VCaP (cell line): Measurements from ENCODE around the gene TTLL3.
"Not testable (repeated sequence)": the region's sequence is repeated elsewhere in the genome, so short reads cannot be mapped to it uniquely, and the experiment has no call there.

Experiments
- H3K27ac ChIP-seq: fragments of 450-650 bp; 2 replicates; pipeline ENCODE4 v1.5.1; 2017
- CTCF ChIP-seq: fragments of 450-650 bp; conservative IDR thresholded peaks from 2 replicates; pipeline ENCODE4 v1.5.1; 2017; ENCODE audit warnings: mild to moderate bottlenecking, moderate library complexity

The TTLL3 gene

DNA sequence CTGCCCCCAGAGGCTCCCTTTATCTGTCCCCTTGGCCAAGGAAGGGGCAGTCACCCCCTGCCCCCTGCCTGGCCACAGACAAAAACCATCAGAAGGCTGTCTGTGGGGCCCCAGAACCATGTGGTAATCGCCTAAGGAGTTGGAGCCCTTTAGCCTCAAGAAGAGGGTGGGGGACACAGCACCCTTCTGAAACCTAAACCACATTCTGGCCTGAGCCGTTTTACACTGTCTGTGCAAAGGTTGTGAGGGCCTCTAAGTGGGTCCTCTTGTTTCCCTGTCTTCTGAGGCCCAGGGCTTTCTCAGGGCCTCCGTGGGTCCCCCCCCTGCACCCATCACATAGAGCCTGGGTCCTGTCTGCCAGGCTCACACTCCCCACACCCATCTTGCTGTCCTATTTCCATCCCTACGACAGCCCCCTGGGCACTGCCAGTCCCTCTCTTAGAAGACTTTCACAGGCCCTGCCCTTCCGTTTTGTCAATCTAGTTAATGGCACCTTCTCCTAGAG lies 51.6 kb downstream of the TTLL3 start:
- no peak for TF ChIP-seq CTCF
- no peak overlapping the region for H3K27ac ChIP-seq

GRCh38 chr3:9862391-9863057 lies 52.5 kb downstream of the TTLL3 start:
- peak overlapping the region; percentile 33; the same call in 1 of the 2 replicates for H3K27ac ChIP-seq
- TF ChIP-seq CTCF = peak; percentile 63

DNA sequence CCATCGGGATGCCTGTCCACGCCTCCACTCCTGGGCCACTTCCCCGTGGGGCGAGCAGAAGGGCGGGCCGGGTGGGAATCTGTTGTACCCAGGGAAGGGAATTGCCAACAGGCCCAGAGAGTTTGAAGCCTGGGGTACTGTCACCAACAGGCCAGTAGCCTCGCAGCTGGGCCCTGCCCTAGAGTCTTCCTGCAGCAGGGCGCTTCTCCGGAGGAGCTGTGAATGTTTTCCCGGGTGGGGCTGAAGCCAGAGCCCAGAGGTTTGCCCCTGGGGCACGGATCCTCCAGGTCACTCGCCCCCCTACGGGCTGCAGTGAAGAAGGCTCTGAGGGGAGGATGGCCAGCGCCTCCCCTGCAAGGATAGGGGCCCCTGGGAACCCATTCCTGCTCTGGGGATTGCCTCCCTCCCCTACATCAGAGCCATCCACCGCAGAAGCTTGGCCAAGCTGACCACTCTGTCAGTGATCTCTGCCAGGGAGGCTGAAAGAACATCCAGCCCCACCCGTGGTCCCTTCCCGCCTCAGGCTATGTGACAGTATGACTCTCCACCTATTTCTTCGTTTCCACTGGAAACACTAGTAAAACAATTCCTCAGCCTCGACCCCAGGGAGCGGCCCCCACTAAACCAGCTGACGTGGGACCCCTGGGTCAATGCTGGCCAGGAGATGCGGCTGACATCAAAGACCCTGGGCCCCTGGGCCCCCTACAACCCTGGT lies 53.2 kb downstream of the TTLL3 start:
- H3K27ac ChIP-seq = peak overlapping the region; percentile 33; the same call in 1 of the 2 replicates
- TF ChIP-seq CTCF = no peak

DNA sequence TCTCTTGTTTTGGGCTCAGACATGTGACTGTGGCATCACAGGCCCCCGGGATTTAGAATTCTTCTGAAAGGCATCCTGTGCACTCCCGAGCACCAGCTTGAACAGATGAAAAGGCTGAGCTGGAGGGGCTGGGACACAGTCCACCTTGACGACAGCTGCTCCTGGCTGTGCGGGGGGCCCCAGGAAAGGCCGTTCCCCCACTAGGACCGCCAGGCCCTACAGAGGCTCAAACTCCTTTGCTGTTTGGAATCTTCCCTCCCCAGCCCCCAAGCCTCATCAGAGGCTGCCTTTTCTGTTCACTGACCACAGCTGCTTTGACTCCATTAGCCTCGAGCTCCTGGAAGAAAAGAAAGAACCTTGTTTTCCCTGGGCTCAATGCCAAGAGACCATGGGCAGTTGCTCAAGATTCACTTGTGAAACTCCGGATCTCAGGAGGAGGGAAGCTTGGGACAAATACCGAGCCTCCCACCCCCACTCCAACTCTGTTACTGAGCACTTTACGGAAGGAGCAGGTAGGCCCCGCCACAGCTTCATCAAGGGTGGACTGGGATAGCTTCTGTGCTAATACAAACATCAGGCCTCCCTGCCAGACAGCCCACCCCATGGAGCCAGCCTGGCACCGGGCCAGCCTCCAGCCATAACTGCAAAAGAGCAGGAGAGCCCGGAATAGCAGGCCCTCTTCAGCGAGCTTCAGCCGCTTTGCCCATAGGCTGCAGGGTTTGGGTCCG lies 54.3 kb downstream of the TTLL3 start:
- no peak for TF ChIP-seq CTCF
- H3K27ac ChIP-seq = no peak overlapping the region

DNA sequence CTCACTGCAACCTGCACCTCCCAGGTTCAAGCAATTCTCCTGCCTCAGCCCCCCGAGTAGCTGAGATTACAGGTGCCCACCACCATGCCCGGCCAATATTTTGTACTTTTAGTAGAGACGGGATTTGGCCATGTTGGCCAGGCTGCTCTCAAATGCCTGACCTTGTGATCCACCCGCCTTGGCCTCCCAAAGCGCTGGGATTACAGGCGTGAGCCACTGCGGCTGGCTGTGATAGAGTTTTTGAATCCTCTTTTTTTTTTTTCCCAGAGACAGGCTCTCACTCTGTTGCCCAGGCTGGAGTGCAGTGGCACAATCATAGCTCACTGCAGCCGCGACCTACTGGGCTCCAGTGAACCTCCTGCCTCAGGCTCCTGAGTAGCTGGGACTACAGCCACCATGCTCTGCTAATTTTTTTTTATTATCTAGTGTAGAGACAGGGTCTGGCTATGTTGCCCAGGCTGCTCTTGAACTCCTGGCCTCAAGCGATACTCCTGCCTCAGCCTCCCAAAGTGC lies 55.1 kb downstream of the TTLL3 start:
- not testable (repeated sequence) for H3K27ac ChIP-seq

- no peak overlapping the region for H3K27ac ChIP-seq
- TF ChIP-seq CTCF = no peak
Measured at GRCh38 chr3:9866639-9867038, 56.6 kb downstream of the TTLL3 start.

GRCh38 chr3:9867106-9867505 lies 57.0 kb downstream of the TTLL3 start:
- TF ChIP-seq CTCF = no peak
- no peak overlapping the region for H3K27ac ChIP-seq
